GM21619 (cell line): ENCODE data around the gene HRH3.

ENCODE experiments used
- ATAC-seq: cut with Tn5 transposase; IDR thresholded peaks from one replicate; pipeline ENCODE4 v1.9.1; 2021; ENCODE audit not compliant: unreplicated experiment

Gene HRH3

DNA sequence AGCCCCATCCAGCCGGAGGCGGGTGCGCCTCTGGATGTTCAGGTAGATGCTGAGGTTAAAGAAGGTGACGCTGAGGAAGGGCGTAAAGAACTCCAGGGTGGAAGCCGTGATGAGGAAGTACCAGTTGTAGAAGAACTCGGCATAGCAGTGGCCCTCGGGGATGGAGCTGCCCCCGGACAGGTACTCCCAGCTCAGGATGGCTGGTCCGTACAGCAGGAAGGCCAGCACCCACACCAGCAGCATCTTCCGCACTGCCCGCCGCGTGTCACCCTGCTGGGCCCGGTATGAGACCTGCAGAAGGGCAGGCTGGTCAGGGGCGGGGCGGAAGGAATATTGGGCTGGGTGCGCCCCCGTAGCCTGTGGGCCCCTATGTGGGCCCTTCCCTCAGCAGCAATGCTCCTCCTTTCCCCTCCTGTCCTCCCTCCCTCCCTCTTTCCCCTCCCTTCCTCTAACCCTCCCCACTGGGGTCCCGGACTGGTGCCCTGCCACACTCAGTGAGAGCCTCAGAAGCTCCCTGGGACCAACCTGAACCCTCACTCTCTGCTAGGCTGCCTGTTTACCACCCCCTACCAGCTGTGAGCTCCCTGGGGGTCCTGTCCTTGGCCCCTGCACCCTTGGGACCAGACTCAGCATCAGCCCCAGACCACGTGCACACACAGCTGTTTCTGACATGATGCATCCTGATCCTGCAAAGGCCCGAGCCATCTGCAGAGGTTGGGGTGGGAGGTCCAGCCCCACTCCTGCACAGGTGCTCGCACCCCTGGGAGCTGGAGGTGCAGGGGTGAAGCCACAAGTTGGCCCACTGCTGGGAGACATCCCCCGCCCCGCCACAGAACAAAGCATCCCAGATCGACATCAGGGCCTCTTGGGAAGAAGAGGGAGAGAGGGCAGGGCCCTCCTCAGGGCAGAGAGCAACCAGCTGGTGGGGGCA lies 3.2 kb downstream of the HRH3 start:
- no peak for ATAC-seq

DNA sequence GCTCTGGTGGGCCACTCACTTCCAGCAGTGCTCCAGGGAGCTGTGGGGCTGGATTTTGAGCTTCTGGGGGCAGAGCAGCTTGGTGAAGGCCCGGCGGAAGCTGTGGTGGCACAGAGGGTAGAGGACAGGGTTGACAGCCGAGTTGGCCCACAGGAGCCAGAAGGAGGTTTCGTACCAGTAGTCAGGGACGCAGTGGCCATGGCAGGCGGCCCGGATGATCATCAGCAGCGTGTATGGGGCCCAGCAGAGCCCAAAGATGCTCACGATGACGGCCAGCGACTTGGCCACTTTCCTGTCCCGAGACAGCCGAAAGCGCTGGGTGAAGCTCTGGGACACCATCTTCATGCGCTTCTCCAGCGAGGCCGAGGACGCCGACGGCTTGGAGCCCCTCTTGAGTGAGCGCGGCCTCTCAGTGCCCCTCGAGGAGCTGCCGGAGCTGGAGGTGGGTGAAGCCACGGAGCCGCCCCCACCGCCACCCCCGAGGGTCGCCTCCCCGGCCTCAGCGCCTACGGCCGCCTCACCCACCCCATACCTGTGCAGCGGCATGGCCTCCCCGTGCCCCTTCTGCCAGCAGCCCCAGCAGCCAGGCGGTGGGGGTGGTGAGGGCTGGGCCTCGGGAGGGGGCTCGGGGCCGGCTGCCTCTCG lies 4.0 kb downstream of the HRH3 start:
- ATAC-seq: no peak

DNA sequence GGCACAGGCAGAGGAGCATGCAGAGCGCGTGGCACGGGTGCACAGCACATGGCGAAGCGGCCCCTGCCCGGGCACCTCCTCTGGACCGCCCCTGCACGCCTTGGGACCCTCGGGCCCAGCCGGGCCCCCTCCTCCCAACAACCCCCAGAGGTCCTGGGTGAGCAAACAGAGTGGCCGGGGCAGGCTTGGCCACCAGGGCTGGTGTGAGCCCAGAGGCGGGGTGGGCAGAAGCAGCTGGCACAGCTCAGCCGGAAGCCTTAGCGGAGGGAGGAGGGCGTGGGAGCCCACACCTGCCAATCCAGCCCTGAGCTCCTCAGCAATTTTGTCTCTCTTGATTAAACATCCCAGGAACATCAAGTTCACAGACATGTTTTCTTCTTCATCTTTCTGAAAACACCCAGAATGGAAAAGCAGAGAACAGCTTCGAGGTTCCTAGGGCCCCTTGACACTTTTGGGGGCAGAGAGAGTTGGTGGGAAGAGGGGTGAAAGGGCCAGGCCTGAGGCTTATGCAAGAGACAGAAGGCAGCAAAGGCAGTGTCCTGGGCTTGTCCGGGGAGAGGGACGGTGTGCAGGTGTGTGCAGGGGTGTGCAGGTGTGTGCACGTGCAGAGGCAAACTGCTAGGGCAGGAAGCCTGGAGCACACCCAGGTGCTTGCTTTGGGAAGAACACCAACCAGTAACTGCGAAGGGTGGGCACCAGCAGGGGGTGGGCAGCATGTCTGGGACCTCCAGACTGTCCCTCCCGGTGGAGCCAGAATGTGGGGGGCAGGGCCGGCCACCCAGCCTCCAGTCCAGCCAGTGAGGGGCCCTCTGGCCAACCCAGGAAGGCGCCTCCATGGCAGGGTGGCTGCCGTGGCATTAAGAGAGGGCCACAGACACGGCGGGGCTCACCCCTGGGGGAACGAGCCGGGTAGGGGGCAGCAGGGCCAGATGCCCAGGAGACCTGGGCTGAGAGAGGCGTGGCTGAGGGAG lies 4.8 kb downstream of the HRH3 start:
- ATAC-seq: no peak

DNA sequence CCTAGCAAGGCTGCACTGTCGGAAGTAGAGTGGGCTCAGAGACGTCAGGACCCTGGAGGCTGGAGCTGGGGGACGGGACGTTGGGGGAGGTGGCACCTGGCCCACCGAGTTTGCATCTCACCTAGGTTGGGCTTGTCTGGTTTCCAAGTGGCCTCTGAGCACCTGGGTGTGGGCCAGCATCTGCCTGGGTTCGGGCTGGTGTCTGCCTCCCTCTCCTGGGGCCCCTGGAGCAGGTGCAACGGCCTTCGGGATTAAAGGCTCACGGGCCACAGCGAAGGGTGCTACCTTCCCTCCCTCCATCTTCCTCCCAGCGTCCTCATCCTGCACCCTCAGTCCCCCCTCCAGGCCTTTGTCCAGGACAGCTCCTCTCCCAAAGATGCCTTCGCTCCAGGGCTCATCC lies 6.0 kb downstream of the HRH3 start:
- no peak for ATAC-seq

DNA sequence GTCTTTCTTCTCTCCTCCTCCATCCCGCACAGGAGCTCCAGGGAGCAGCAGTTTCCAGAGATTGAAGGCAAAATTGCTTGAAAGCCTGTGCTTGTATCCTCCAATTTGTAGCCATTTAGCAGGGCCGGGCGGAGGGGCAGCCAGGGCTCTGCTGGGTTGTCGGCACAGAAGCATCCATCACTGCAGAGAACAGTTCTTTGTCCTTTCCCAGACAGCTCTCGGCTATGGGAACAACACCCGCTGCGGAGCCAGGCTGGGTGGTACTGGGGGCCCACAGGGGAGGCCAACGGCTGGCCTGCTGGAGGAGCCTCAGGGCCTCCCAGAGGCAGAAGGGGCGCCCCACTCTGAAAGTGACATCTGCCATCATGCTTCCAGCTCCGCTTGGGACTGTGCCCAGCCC lies 7.8 kb downstream of the HRH3 start:
- ATAC-seq: no peak

DNA sequence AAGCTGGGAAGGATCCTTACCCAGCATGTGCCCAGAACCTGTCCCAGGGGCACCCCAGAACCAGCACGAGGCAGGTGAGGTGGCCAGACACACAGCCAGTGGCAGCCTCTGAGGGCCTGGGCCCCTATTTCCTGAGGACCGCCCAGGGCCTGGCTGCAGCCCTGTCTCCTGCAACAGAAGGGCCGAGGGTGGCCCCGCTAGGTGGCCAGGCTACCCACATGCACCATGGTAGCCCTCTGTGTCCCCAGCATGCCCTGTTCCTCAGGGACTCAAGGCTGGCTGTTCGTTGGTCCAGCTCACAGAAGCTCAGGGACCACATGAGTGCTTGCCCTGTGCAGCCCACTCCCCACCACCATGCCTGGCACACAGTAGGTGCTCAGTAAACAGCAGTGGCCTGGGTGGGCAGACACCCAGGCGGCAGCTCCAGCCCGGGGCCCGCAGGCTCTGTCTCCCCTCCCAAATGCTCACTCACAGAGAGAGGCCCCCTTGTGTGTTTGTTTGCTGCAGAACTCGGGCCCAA lies 8.2 kb downstream of the HRH3 start:
- no peak for ATAC-seq

DNA sequence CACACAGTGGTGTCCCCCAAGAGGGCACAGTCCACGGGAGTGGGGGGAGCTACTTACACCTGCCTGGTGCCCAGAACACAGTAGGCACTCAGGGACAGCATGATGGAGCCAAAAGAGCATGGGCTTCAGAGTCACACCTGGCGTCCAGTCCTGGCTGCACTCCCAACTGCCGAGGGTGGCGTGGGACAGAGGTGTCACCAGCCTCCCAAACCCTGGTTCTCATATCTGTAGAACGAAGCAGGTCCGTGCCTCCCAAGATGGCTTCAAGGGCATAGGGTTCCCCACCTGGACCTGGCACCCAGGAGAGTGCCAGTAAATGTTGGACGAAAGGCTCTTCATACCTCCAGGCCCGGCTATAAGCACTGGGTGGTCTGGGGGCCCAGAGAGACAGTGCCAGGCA lies 8.9 kb downstream of the HRH3 start:
- no peak for ATAC-seq

DNA sequence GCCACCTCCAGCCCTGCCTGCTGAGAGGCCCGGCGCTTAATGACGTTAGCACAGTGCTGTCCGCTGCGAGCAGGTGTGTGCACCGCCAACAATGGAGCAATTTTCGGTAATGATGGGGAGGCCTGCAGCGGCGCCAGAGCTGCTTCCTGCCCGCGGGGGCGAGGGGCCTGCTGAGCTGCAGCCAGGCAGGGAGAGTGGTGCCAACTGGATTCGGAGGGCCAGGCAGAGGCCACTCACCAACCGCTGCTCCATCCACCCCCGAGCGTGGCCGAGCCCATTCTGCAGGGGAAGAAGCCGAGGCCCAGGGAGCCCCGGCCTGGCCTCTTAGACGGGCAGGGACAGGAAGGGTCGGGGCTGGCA lies 9.6 kb downstream of the HRH3 start:
- no peak for ATAC-seq

DNA sequence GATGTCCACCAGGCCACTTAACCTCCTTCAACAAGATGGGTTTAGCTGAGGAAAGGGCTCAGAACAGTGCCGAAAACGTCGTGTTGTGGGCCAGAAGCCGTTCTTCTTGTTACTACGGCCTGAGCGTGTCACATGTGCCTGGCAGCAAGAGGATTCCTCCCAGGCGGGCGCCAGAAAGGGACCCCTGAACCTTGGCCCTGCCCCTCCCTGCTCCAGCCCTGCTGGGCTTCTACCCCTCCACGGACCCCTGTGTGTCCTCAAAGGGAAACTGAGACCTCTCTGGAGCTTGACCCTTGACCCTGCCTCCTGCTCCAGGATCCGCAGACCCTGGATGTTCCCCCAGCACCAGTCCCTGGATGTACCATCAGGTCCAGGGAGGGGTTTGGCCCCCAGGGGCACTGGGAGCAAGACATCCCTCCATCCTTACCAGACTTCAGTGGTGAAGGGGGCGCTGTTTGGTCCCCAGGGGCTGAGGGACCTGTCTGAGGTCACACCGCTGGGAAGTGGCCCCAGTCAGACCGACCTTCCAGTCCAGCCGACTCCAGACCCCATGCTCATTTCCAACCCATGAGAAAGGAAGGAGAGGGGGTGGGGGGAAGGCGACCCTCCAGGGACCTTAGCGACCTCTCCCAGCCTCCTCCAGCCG lies 10.1 kb downstream of the HRH3 start:
- ATAC-seq: no peak

DNA sequence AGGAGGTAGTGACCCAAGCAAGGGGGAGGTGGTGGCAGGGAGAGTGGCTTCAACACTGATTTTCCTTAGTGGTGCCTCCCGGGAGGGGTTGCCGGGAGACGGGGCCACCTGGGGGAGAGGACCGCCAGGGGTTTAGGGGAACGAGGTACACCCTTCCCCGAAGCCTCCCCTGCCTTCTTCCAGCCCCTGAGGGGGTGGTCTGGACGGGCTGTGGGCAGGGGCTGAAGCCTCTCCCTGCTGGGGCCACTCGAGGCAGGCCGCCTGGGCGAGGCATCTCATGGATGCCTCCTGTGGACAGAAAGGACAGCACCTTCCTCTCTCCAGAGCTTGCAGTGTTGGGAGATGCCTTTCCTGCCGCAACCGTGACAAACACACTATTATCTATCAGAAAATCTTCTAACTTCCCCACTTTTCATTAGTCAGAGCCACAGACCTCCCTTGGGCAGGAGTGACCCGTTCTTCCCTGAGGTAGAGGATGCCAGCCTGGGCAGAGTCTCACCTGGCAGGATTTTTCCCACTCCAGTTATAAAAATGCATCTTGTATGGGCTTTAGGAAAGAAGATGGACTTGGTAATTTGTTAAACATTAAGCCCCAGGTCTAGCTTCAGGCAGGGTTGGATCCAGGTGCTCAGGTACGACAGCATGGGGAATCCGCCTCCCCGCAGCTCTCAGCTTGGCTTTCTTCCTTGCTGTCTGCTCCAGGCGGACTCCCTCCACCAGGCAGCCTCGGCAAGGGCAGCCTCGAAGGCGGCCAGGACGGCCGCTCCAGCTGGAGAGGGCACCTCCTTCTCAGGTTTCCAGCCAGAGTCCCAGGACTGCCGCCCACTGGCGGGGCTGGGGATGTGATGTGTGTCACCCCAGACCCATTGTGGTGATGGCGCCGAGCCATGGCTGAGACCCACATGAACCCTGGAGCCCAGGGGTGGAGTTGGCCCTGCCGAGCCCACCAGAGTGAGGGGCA lies 11.0 kb downstream of the HRH3 start:
- no peak for ATAC-seq

DNA sequence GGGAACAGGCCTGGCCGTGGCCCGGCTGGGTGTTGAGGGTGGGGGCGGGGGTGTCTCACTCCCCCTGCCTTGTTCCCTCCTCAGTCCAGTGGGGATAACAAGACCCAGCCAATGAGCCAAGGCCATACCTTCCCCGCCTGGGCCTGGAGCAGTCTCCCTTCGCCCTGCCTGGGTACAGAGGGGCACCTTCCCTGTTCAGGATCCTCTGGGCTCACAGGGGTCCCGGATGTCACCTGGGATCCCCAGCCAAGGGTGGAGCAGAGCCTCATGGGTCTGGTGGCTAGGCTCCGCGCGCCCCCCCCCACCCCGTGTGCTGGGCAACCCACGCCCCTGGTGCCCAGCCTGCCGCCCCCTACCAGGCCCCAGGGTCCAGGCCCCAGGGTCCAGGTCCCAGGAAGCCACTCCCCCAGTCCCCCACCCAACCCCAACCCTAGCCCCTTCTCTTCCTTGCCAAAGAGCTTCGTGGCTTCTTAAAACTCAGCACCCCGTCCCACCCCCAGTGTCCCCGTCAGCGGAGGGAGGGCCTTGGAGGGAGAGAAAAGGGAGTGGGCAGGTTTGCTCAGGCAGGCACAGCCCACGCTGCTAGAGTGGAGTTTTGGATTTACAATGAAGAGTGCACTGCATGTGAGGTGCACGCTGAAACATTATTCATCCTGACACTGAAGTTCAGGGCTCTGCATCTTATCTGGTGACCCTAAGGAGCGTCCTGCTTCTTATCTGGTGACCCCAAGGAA lies 11.8 kb downstream of the HRH3 start:
- no peak for ATAC-seq

DNA sequence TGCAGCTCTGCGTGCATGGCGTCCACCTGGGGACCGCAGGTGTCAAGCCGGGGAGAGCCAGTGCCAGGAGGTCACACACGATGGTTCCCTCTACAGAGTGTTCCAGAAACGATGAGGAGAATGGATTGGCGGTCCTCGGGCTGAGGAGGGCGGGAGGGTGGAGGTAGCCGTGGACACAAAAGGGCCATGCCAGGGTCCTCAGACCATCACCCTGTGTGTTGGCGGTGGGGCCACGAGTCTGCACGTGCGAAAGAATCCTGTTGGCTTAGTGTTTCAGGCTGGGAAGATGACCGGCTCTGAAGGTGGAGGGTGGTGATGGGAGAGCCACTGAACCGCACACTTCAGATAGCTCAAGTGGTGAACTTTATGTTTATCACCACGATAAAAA lies 13.7 kb downstream of the HRH3 start:
- ATAC-seq: no peak

DNA sequence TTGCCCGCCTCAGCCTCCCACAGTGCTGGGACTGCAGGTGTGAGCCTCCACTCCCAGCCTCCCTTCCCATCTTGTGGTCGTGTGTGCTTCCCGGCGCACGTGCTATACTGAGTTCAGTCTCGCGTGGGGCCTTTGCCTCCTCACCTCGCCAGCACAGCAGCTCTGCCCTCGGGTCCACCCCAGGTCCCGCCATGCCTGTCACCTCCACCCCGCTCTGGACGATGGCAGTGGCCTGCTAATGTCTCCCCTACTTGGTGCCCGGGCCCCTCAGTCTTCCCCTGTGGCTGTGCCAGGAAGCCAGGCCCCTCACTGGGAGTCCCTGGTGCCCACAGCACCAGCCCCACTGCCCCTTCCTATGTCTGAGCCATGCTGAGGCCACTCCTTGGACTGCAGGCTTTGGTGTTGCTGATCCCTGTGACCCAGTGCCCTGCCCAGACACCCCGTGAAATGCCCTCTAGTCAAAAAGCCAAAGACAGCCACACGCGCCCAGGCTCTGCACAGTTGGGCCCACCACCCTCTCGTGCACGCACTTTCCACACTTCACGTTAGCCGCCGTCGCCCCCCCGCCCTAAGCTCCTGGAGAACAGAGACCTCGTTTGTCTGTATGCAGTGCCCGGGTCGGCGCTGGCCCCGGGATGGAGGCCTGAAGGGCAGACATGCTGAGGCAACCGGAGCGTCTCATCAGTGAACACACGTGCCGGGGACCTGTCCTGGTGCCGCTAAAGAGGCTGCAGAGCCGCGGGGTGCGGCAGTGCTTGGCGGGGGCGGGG lies 14.3 kb downstream of the HRH3 start:
- ATAC-seq: no peak

DNA sequence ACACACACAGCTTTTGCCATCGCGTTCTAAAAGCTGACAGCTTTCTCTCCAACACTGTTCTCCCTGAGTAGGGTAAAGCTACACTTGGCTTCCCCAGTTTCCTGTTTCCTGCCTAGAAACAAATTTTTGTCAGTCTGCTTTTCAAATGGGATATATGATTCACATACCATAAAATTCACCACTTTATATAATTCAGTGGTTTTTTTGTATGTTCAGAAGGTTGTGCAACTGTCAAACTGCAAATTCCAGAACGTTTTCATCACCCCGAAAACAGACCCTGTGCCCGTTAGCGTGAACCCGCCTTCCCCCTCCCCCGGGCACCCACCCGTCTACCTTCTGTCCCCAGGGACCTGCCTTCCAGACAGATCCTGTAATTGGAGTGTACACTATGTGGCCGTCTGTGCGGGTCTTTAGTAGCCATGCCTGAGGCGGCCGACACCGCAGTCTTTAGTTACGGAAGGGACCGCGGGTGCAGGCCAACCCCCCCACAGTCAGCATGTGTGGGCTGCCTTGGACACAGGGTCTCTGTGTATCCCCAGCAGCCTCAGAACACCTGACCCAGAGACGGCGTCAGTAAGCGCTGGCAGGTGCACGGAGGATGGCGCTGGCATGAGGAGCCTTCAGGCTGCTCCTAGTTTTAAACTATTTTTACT lies 16.6 kb downstream of the HRH3 start:
- ATAC-seq: no peak

DNA sequence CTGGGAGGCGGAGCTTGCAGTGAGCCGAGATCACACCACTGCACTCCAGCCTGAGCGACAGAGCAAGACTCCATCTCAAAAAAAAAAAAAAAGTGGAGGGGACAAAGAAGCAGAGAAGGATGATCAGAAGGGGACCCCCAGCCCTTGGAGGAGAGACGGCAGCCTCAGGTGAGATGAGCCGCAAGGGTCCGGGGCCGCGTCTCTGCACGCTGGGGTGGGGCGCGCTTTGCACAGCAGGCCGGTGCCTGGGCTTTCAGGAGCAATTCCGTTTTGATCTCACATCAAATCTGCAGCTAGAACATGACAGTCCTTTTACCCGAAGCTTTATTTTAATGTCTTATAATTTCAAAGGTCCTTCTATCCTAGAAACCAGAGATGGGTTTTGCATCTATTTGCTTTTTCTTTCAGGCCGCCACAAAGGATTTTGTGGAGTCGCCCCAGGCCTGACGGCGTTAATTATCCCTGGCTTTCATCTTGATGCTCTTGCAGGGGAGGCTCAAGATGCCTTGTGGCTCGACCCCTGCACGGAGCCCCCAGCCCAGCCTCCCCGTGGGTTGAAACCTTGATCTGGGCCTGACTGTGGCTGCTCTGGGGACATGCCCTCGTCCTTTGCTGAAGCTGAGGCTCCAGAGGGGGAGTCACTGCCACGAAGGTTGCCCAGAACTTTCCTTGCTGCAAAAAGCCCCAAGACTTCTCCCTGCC lies 17.3 kb downstream of the HRH3 start:
- no peak for ATAC-seq

DNA sequence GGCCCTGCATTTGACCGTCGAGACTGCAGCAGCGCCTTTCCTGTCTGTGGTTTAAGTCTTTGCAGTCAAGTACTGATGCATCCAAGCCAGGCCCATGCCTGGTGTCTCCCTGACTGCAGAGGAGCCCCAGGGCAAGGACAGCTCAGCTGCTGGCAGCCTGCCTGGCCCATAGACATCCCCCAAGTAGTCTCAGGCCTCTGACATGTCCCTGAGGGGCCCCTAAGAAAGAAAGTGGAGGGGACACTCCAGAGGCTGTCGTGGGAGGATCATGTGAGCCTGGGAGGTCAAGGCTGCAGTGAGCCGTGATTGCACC lies 18.0 kb downstream of the HRH3 start:
- ATAC-seq: no peak
